Activated naive CD8-positive, alpha-beta T cell treated with anti-CD3 and anti-CD28 coated beads for 36 hours (primary cell): ENCODE measurements around the gene BCAS3. TPM values are rescaled to one million over a fixed set of nuclear protein-coding genes. Genes with fewer than 3 reads are reported as not detected.
"Not testable (repeated sequence)": the region's sequence is repeated elsewhere in the genome, so short reads cannot be mapped to it uniquely, and the experiment has no call there.

ENCODE experiments used
- DNase-seq: peaks from one replicate; pipeline ENCODE4 v3.0.0; 2021
- H3K27ac Mint-ChIP-seq: one replicate; pipeline ENCODE4 v1.8.0; 2022; ENCODE audit warnings: mild to moderate bottlenecking, moderate library complexity, mixed read lengths
- H3K27me3 Mint-ChIP-seq: one replicate; pipeline ENCODE4 v1.8.0; 2022; ENCODE audit warnings: mild to moderate bottlenecking, mixed read lengths
- H3K36me3 Mint-ChIP-seq: one replicate; pipeline ENCODE4 v1.8.0; 2021; ENCODE audit warnings: mild to moderate bottlenecking, mixed read lengths
- H3K4me1 Mint-ChIP-seq: one replicate; pipeline ENCODE4 v1.8.0; 2021; ENCODE audit warnings: mixed read lengths
- H3K4me3 Mint-ChIP-seq: one replicate; pipeline ENCODE4 v1.8.0; 2022; ENCODE audit warnings: mild to moderate bottlenecking, moderate library complexity, mixed read lengths
- H3K9me3 Mint-ChIP-seq: one replicate; pipeline ENCODE4 v1.8.0; 2022; ENCODE audit warnings: mixed read lengths
- total RNA-seq, 2 experiments: library from RNA; stranded (reverse); gene quantifications; one replicate each; pipeline ENCODE4 v1.2.3, GENCODE V29; 2021

Gene BCAS3
- total RNA-seq, 2 experiments from 2014 or later = 4.9 to 7.0 TPM

GRCh38 chr17:61352408-61352770 is 674.7 kb downstream of the BCAS3 start:
- Mint-ChIP-seq H3K27ac (no peak overlapping the region), H3K4me3 (no peak overlapping the region), H3K9me3 (no peaks in the 10 kb centered on the region), H3K36me3 (no peaks in the 10 kb centered on the region), H3K4me1 (no peaks in the 10 kb centered on the region), H3K27me3 (no peaks in the 10 kb centered on the region)
- DNase-seq = no peak

- no peaks in the 10 kb centered on the region for H3K27me3 Mint-ChIP-seq
These were observed 675.3 kb downstream of the BCAS3 start for GRCh38 chr17:61352781-61353491.

DNA sequence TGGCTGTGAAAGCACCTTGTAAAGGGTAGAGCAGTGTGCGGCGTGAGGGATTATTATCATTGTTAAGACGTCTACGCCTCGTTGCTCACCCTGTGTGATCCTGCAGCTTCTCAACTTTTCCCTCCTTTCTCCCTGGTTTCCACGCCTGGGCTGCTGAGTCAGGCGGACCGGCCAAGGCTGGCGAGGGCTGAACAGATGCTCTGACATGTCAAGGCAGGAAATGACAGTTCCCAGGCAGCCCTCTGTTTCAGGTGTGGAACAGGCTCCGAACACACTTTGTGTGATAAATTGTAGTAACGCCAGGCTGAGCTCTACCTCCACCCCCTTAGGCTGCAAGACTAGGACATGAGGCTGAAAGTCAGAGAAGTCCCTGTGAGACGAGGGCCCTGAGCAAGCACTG is 676.0 kb downstream of the BCAS3 start:
- H3K36me3 Mint-ChIP-seq = no peaks in the 10 kb centered on the region
- no peaks in the 10 kb centered on the region for H3K9me3 Mint-ChIP-seq
- H3K27ac Mint-ChIP-seq = no peak overlapping the region
- no peaks in the 10 kb centered on the region for H3K4me1 Mint-ChIP-seq
- no peaks in the 10 kb centered on the region for H3K27me3 Mint-ChIP-seq
- no peak for DNase-seq
- H3K4me3 Mint-ChIP-seq = no peak overlapping the region

More at GRCh38 chr17:61352781-61353491, 675.3 kb downstream of the BCAS3 start:
- no peak for DNase-seq
- no peaks in the 10 kb centered on the region for H3K36me3 Mint-ChIP-seq
- no peaks in the 10 kb centered on the region for H3K9me3 Mint-ChIP-seq
- no peak overlapping the region for H3K4me3 Mint-ChIP-seq
- no peaks in the 10 kb centered on the region for H3K4me1 Mint-ChIP-seq
- no peak overlapping the region for H3K27ac Mint-ChIP-seq

GRCh38 chr17:61354895-61355874 is 677.5 kb downstream of the BCAS3 start:
- H3K4me1 Mint-ChIP-seq = no peaks in the 10 kb centered on the region
- H3K9me3 Mint-ChIP-seq = no peaks in the 10 kb centered on the region
- no peak for DNase-seq
- H3K27ac Mint-ChIP-seq = no peak overlapping the region
- H3K27me3 Mint-ChIP-seq = no peaks in the 10 kb centered on the region
- no peaks in the 10 kb centered on the region for H3K36me3 Mint-ChIP-seq
- H3K4me3 Mint-ChIP-seq = no peak overlapping the region

- DNase-seq, H3K27me3 Mint-ChIP-seq, H3K4me1 Mint-ChIP-seq, H3K4me3 Mint-ChIP-seq, H3K36me3 Mint-ChIP-seq, H3K27ac Mint-ChIP-seq, H3K9me3 Mint-ChIP-seq: not testable (repeated sequence)
These were observed 679.4 kb downstream of the BCAS3 start for GRCh38 chr17:61357061-61357460.

GRCh38 chr17:61359513-61359912 is 681.9 kb downstream of the BCAS3 start:
- not testable (repeated sequence) for H3K4me3 Mint-ChIP-seq, H3K36me3 Mint-ChIP-seq, DNase-seq, H3K27me3 Mint-ChIP-seq, H3K9me3 Mint-ChIP-seq, H3K4me1 Mint-ChIP-seq, H3K27ac Mint-ChIP-seq

- Mint-ChIP-seq H3K4me1 (no peaks in the 10 kb centered on the region), H3K9me3 (no peaks in the 10 kb centered on the region), H3K27ac (no peak overlapping the region), H3K36me3 (no peaks in the 10 kb centered on the region), H3K27me3 (no peaks in the 10 kb centered on the region), H3K4me3 (no peak overlapping the region)
- no peak for DNase-seq
These were observed 682.8 kb downstream of the BCAS3 start for GRCh38 chr17:61360318-61360943.

- Mint-ChIP-seq H3K4me1 (no peaks in the 10 kb centered on the region), H3K9me3 (no peaks in the 10 kb centered on the region), H3K27ac (no peak overlapping the region), H3K36me3 (no peaks in the 10 kb centered on the region), H3K27me3 (no peaks in the 10 kb centered on the region), H3K4me3 (no peak overlapping the region)
- DNase-seq = no peak
These were observed 683.4 kb downstream of the BCAS3 start for GRCh38 chr17:61361084-61361483.

- H3K27ac Mint-ChIP-seq = no peak overlapping the region
- H3K9me3 Mint-ChIP-seq = no peaks in the 10 kb centered on the region
- no peaks in the 10 kb centered on the region for H3K27me3 Mint-ChIP-seq
- no peak overlapping the region for H3K4me3 Mint-ChIP-seq
- DNase-seq = no peak
- no peaks in the 10 kb centered on the region for H3K4me1 Mint-ChIP-seq
- no peaks in the 10 kb centered on the region for H3K36me3 Mint-ChIP-seq
These were observed 684.7 kb downstream of the BCAS3 start for GRCh38 chr17:61362396-61362795.

DNA sequence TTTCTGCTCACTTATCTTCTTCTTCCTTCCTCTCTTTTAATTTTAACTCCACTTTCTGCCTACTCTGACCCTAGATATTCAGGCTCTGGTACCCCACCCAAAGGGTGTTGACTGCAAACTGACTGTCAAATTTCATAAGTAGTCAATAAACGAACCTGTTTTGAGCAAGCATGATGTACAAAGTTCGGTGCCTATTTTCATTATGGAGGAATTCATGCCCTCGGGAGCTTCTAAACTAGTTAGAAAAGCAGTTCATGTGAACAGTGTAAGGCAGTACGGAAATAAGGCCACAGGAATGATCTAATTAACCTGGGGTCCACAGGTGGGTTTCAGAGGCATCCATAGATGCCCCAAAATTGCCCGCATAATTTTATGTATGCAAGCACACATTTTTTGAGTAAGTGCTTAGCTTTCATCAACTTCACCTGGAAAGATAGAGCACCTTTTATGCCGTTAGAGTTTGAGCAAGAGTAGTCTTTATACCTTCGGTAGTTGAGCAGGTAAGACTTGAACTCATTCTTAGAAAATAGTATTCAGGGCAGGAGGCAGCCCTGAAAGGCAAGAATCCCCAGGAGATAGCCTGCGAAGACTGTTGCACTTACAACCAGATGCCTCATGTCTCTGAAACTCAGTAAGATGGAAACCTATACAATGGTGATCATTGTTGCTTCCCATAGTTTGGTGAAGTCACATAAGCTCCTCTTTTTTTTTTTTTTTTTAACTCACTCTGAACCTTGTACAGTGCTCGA is 685.4 kb downstream of the BCAS3 start:
- no peak overlapping the region for H3K27ac Mint-ChIP-seq
- no peak overlapping the region for H3K4me3 Mint-ChIP-seq
- H3K36me3 Mint-ChIP-seq = no peaks in the 10 kb centered on the region
- no peaks in the 10 kb centered on the region for H3K27me3 Mint-ChIP-seq
- no peaks in the 10 kb centered on the region for H3K4me1 Mint-ChIP-seq
- DNase-seq = no peak
- no peaks in the 10 kb centered on the region for H3K9me3 Mint-ChIP-seq

DNA sequence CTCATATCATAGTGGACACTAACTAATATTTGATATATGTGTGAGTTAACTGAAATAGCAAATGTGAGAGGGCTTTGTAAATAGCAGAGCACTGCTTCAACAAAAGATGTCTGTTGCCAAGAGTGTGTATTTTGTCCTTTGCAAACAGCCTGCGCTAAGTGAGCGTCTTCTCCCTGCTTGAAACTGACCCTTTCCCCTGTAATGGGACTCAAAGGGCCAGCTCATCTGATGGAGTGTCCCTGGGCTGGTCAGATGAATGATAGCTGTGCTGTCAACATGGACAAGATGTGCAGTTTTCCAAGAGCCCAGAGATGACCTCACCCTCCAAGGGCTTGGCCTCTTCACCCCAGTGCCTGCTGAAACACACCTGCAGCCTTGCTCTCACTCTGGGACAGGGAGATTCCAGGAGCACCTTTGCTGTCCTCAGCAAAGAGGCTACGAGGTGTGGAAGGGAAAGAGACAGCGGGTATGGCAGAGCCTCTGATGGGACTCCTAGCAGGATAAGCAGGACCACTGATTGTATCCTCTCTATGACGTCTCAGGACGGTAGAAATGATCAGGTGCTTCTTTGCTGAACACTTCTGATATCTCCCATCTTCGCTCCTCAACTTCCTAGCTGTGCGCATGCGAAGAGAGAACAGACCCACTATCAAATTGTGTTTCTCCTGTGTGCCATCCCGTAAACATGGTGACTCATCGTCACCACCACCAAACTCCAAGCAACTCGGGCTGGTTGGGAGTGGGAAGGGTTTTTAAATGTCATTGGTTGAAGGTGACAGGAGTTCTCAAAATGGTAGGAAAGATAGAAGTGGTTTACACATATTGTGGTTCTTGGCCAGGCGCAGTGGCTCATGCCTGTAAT is 686.2 kb downstream of the BCAS3 start:
- H3K27ac Mint-ChIP-seq = no peak overlapping the region
- no peak for DNase-seq
- no peaks in the 10 kb centered on the region for H3K27me3 Mint-ChIP-seq
- no peaks in the 10 kb centered on the region for H3K4me1 Mint-ChIP-seq
- no peak overlapping the region for H3K4me3 Mint-ChIP-seq
- H3K36me3 Mint-ChIP-seq = no peaks in the 10 kb centered on the region
- H3K9me3 Mint-ChIP-seq = no peaks in the 10 kb centered on the region

- Mint-ChIP-seq H3K36me3 (no peaks in the 10 kb centered on the region), H3K4me1 (no peaks in the 10 kb centered on the region), H3K27ac (no peak overlapping the region), H3K9me3 (no peaks in the 10 kb centered on the region), H3K4me3 (no peak overlapping the region), H3K27me3 (no peaks in the 10 kb centered on the region)
- DNase-seq = no peak
These were observed 686.8 kb downstream of the BCAS3 start for GRCh38 chr17:61364463-61364846.

DNA sequence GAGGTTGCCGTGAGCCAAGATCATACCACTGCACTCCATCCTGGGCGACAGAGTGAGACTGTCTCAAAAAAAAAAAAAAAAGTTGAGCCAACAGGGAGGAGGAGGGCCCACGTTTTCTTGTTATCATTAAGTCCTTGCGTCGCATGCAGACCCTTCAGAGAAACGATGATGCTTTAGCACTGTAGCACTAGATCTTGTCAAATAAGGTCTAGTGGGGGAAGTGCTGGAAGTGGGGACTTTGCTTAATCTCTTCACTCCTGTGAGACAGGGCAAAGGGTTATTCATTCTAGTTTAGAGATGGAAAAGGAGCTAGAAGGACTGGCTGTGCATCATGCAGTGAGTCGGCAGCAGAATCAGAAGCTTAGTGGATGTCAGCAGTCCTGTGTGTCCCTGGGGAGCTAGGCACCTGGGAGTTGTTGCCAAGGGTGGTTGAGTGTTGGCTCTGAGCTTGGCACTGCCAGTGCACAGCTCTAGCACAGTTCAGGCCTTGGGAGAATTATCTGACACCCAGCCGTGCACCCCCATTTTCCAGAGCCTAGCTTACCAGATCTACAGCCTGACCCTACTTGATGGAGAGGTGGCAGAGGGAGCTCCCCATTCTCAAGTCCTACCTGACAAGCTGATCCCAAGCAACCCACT is 688.5 kb downstream of the BCAS3 start:
- H3K9me3 Mint-ChIP-seq = no peaks in the 10 kb centered on the region
- H3K4me1 Mint-ChIP-seq = no peaks in the 10 kb centered on the region
- no peak for DNase-seq
- H3K27me3 Mint-ChIP-seq = no peaks in the 10 kb centered on the region
- no peaks in the 10 kb centered on the region for H3K36me3 Mint-ChIP-seq
- no peak overlapping the region for H3K27ac Mint-ChIP-seq
- H3K4me3 Mint-ChIP-seq = no peak overlapping the region
